Hindlimb muscle (tissue), 1 donor: ENCODE results near the gene NKD1. TPM values are rescaled to one million over a fixed set of nuclear protein-coding genes. Genes with fewer than 3 reads are reported as not detected.

Experiments used
- DNase-seq: peaks from one replicate; pipeline ENCODE4 v3.0.0-alpha.2; 2013
- polyA plus RNA-seq: library from polyadenylated mRNA; unstranded; fragments of 120-200 nt; gene quantifications from one replicate; pipeline ENCODE4 v1.2.1, GENCODE V29; 2013; ENCODE audit not compliant: insufficient read length

The NKD1 gene
- polyA plus RNA-seq, 1 donor = 13.1 TPM

DNA sequence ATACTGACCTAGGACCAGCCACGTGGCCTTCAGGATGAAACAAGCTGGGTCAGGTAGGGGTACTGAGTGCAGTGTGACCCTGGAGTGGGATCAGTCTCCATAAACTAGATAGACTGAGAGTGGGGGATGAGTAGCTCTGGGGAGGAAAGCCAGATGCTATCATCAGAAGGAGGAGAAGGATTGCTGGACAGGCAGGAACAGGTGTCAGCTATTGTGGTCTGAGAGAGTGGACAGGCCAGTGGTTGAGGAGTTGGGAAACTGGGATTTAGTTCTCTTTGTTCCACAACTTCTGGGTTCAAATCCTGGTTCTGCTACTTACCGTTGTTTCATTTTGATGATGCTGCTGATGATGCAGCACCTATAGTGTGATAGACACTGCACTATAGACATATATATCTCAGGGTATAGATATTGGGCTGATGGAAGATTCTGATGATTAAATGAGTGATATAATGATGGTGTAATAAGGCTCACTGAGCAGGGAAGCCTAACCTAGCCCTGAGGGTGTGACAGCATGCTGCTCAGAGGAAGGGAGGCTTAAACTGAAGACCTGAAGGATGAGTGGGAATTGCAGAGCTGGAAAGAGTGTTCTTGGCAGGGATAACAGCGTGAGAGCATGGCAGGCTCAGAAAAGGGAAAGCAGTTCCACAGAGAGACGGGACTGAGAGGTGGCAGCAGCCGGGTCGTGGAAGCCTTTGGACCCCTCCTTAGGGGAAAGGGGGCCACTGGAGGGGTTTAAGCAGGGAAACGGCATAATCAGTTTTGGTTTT is 66.9 kb downstream of the NKD1 start:
- DNase-seq = no peak

DNA sequence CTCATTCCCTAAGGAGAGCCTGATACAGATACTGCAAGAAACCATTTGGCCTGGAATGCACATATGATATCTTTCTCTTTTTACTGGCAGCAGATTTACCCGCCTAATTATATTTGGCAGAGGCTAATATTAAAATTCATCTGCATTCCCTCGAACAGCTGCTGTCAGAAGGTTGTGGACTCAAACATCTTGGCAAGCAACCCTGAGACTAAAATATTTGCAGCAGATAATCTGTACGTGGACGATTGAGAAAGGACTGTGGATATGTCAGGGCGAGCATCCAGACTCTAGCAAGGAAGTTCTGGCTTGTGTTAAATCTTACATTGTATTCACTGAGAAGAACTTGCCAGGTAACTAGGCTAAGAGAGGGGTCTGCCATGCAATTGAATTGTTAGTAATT is 67.7 kb downstream of the NKD1 start:
- DNase-seq = peak; percentile 45

DNA sequence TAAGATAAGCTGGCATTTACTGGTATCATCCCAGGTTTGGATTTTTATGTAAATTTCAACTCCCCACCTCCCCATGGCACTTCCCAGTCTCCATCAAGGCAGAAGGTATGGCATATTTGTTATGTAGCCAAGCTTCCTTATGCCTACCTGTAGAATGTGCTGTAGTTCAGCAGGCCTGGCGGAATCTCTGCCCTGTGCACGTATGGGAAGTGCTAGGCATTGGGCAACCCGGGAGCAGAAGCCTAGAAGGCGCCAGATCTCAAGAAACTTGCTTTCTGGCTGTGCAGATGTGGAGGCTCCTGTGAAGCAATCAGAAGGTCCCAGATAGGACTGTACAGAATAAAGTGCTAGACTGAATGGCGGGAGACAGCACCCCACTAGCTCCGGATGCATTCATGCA is 68.2 kb downstream of the NKD1 start:
- DNase-seq = no peak

DNA sequence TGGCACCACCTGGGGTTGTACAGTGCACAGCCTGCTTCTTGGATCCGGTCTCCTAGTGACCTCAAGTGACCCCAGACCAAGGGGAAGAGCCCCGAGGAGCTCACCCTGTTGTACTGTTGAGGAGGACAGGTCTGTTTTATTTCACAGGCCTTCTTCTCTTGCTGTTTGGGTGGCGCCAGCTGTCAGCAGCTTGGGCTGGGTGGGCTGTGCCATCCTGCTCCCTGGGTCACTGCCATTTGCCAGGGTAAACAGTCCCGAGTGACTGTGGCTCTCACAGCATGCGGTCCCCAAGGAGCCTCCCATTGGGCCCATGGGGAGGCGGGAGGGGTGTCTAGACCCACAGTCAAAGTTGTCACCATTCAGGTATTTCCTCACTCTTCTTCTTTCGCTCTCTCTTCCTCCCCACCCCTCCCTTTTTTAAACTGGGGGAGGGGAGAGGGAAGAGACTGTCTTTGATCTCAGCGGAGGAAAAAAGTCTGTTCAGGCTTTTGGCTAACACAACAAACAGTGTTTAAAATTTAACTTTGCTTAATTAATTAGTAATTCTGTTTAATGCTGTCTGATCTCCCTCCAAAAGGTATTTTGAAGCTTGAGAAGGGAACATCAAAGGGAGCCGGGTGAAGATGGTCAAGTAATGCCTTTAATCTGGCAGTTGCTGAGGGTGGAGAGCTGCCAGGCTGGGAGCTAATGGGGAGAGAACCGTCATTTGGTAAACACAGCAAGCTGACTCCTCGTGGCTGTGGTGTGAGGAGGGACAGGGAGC is 68.9 kb downstream of the NKD1 start:
- DNase-seq = no peak

DNA sequence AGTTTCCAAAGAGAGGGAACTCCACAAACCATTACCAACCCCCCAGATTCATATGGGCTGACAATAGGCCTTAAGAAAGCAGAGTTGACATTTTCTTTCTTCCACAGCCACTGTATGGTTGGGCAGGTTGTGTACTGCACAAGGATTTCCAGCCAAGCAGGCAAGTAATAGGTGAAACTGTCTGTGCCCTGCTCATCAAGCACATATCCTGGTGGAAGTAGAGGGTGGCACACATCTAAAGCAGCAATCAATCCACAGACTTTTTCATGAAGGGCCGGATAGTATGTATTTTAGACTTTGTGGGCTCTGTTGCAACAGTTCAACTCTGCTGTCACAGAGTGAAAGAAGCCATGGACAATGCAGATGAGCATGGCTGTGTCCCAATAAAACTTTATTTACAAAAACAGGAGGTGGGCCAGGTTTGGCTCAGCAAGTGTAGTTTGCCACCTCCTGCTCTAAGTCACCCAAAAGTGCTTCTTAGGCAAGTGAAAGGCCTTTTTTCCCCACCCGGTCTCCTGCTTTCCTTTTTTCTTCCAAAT is 69.5 kb downstream of the NKD1 start:
- DNase-seq = no peak

DNA sequence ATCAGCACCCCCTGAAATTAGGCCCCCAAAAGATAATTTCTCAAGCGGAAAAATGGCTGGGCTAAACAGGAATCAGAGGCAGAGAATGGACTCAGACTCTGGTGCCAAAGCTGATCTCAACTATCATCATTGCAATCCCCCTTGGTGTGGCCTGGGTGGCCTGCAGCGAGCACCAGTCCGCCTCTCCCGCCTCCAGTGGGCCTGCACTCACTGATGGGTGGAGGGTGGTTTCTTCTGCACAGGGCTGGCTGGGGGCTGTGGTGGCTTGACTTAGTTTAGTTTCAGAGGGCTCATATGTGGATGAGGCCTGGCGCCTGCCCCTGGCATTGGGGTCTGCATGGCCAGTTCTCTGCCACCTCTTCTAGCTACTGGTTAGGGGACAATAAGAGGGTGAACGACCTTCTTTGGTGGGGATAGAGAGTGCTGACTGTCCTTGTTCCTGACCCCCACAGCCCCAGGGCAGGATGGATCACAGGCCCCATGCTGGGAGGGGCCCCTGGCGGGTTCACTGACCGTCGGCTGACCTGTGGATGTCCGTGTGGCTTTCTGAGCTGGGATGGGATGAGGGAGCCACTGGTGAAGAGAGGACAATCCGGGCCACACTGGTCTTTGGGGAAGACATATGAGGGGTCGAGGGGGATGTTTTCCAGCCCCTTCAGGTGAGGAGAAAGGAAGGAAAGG is 70.2 kb downstream of the NKD1 start:
- DNase-seq = no peak

DNA sequence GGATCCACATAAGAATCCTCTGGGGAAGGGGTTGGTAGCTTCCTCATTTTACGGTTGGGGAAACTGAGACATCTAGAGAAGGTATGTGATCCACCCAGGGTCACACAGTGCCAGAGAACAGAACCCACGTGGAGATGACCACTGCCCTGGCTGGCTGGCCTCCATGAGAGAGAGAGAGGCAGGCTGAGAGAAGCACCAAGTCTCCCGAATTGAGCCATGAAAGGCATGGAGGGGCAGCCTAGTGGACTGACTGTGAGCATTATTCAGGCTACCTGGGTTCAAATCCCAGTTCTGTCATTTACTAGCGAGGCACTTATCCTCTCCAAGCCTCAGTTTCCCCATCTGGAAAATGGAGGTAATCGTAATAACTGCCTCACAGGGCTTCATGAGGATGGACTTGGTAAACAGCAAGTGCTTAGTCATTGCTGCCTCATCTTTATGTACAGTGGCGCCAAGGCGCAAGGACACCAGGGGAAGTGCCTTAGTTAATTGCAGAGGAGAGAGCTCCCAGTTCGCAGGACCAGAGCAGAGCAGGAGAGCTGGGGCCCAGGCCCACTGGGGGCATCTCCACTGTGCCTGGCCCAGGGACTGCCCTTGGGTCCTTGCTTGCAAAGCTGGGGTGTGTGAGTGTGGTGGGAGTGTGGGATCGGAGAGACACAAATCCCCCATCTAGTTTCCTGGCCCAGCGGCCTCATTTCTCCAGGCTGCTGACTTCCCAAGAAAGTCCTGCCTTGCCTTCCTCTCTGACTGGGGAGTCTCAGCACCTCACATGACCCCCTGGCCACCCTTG is 71.7 kb downstream of the NKD1 start:
- no peak for DNase-seq

DNA sequence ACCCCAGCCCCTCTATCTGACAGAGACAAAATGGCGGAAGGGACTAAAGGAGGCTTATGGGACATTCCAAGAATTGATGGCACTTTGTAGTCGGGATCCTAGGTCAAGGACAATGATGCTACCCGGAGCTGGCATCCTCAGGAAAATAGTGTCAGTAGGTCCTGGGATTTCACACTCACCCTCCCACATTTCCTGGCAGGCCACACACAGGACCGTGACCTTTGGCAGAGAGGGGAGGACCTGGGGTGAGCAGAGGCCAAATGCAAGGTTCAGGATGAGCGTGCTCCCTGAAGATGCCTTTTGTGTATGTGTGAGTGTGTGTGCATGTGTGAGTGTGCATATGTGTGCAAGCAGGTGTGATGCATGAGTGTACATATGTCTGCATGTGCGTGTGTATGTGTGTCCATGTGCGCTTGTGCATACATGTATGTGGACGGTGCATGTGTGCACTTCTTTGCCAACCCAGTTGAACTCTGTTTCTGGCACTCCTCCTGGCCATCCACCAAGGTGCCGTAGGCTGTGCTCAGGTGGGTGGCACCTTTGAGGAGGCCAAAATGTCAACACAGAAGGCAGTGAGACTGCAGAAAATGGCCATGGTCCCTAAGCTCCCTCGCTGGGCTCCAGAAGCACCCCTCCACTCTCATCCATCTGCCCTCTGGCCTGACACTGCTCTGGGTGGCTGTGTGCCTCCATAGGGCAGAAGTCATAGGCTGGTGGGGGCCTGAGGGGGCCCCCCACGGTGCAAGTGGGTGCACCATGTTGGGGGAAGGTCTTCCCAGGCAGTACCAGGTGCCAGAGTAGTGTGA is 72.7 kb downstream of the NKD1 start:
- DNase-seq = no peak

DNA sequence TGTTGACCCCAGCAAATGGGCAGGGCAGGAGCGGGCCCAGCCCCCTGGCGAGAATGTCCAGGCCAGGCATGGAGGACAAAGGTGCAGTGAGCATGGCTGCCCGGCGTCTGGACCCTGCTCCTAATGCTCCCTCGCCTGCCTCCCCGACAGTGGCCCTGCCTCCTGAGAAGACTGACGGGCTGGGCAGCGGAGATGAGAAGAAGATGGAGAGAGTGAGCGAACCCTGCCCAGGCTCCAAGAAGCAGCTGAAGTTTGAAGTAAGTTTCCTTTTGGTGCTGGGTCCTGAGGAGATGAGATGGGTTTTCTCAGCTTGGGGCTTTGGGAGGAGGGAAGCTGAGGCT is 73.2 kb downstream of the NKD1 start:
- DNase-seq = no peak

DNA sequence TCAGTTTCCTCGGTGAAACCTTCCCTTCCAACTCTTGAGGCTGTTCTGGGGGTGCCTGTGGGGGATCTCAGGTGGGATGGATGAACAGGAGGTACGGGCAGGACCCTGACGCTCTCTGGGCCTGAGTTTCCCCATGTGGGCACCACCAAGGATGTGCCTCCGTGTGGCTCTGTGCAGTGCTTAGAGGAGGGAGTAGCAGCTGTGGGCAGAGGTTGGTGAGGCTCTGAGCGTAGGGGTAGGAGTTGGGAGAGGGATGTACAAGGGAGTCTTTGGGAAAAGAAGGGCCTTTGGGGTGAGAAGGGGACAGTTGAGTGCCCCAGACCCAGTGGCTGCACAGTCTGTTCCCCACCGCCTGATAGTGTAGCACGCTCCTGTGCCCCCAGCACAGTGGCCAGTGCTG is 73.8 kb downstream of the NKD1 start:
- no peak for DNase-seq

DNA sequence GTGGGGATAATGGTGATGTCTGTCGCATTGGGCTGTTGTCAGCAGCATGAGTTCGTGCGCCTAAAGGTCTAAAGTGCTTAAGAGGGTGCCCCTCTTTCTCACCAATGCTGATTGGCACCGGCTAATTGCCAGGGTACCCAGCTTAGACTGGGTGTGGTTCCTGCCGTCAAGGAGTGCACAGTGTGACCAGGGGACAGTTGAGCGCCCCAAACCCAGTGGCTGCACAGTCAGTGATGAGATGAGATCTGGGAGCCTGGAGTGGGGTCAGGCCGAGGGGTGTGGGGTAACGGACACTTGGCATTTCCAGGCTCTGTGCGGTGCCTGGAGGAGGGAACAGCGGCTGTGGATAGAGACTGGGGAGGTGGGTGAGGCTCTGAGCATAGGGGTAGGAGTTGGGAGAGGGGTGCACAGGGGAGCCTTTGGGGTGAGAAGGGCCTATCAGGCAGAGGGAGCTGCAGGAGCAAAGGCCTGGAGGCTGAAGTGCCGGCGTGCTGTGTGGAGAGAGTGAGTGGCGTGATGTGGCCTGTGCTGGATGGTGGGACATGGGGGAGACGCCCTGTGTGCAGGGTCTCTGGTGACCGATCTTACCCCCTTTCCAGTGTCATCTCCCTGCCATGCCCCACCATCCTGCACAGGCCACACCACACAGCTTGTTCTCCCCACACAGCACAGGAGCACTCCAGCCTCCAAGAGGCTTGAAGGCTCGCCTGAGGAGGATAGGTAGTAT is 74.6 kb downstream of the NKD1 start:
- no peak for DNase-seq

DNA sequence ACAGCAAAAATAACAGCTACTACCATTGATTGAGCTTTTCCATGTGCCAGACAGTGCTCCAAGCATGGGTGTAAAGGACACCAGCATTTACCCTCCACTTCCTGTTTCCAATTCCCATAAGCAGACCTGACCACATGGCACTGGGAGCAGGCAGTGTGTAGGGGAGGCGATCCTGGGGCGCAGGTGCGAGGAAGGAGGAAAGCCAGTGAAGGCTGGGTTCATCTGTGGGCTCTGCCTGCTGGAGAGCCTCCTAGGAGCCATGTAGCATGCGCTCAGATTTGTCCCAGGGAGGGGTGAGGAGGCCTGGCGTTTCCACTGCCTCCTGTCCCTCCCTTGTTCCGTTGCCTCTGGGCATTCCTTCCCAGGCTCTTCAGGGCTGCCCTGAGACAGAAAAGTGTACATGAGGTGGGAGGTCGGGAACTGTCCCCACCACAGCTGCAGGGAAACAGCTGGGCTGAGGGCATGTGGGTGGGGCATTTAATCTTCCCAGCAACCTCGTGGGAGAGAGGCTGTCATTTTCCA is 76.3 kb downstream of the NKD1 start:
- DNase-seq = no peak

DNA sequence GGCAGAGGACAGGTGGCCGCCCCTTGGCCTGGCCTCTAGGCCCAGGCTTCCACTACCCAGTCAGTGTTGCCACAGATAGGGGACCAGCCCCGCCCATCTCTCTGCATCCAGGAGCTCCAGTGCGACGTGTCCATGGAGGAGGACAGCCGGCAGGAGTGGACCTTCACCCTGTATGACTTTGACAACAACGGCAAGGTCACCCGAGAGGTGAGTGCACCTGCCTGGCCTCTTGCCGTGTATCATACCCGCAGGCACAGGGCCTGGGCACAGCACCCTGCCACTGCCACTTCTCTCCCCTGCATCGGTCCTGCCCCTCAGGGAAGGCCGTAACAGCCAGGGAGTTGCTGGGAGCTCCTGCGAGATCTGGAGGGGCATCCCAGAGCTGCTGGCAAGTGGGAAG is 77.2 kb downstream of the NKD1 start:
- no peak for DNase-seq

DNA sequence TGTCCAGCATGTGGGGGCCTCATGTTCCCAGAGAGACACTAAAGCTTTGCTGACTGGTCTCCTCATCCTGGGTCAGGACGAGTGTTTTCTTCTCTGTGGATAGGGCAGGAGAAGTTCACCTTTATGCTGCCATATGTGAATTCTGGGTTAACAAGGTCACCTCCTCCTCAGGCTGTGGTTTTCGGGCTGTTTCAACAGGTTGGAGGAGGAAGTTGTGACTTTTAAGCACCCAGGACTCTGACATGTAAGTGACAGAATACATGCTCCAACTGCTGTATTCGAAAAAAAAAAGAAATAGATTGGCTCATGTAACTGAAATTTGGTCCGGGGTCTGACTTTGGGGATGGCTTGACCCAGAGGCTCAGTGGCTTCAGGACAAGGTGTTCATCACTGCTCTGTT is 78.7 kb downstream of the NKD1 start:
- no peak for DNase-seq

DNA sequence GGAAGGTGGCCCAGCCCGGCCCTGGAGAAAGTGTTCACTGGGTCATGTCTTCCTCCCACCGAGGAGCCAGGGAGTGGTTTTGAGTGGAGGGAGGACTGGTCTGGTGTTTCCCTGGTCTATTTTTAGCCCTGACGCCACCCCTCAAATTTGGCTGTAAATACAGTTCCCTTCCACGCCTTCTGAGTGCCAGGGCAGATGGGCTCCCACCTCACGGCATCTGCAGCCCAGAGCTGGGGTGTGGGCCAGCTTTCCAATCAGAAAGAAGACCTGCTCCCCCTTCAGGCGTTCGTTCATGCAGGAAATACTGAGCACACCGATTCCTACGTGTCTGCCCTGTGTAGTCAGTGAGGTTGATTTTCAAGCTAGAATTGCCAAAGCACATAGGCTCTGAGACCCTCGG is 79.2 kb downstream of the NKD1 start:
- DNase-seq = peak; percentile 79

DNA sequence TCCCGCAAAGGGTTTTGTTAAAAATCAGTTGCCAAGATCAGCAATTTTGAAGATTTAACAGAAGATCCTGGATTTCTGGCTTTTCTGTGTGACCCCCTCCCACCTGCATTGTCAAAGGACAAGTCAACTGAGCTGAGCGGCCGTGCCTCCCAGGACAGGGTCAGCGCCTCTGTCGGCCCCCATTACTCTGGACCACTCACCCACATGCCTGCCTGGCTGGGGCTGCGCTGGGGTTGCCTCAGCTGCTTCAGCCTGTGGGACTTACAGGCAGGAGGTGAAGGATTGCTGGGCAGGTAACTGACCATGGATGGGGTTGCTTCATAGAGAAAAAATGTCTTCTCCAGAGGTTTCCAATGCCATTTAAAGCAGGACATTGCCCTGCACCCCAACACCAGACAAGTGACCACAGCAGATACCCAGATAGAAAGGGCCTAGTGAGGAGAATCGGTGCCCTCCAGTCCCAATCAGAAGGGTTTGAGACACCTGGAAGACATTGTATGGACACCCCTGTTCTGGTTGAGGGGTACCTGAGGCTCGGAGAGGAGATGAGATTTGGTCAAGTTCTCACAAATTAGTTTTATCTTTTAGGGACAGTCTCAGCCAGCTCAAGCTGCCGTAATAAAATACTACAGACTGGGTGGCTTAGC is 80.1 kb downstream of the NKD1 start:
- no peak for DNase-seq

DNA sequence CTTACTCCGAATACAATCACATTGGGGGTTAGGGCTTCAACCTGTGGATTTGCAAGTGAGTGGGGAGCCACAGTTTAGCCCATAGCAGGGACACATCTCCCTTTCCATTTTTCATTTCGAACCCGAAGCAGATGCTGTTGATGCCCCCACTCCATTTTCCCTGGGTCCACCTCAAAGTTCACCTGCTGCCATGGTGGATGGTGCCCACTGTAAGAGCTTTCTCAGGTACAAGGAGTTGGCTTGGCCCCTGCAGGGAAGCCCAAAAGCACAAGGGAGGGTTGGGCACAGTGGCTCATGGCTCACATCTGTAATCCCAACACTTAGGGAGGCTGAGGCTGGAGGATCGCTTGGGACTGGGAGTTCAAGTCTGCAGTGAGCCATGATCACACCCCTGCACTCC is 81.1 kb downstream of the NKD1 start:
- DNase-seq = no peak

DNA sequence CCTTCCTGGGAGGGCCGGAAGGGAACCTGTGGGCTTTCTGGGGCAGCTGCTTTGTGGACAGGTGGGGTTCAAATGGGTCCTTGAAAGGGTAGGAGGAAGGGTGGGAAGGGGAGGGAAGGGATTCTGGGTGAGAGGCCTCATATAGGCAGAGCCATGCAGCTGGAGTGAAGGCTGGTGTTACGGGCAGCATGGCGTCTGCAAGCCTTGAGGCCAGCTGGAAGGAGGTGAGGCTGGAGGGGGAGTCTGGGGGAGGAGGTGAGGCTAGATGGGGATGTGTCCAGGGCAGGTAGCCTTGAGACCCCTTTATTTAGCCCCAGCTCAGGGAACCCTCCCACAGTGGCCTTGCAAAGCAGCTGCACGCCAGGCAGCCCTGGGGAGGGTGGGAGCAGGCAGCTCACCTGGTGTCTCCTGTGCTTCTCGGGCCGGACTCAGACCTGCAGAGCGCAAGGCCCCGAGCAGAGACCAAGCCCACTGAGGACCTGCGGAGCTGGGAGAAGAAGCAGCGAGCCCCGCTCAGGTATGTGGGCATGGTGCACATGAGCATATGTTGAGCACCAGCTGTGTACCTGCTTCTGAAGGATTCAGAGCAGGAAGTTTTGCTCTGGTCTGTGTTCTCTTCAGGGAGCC is 82.3 kb downstream of the NKD1 start:
- no peak for DNase-seq

DNA sequence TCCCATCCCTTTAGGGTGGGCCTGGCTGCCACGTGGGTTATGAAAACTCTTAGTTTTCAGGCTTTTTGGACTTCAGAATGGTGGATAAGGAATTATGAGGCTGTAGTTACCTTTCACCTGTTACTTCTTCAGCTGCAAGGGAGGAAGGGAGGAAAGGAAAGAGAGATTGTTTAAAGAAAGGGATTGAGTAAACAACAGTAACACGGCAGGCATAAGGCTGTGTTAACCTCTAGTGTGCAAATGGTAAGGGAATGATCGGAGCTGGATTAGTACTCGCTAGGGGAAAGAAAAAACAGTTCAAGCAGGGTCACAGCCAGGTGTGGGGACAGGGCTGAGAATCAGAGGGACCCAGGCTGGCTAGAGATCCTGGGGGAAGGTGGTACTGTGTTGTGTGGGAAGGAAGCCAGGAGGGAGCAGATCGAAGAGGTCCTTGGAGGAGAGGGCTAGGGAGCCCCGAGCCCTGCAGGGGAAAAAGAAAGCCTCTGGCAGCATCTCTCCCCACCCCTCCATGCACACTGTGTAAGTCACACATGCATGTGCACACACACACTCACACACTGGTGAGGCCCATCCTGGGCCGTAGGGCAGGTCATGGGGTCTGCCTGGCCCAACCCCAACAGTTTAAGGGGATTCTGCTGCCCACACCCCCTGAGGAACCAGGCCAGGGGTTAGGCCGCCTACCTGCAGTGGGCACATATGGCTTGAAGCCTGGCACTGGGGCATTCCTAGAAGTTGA is 83.2 kb downstream of the NKD1 start:
- DNase-seq = no peak
